GM12878 (cell line): Measurements from ENCODE around the gene VCP. TPM values are rescaled to one million over a fixed set of nuclear protein-coding genes. Genes with fewer than 3 reads are reported as not detected.

Experiments
- ATAC-seq: fragments of 200-7000 bp; cut with Tn5 transposase; 3 replicates; pipeline ENCODE4 v1.9.1; 2020; ENCODE audit warnings: mild to moderate bottlenecking, moderate library complexity
- BruUV-seq: library from RNA; stranded (reverse); fragments of 400-500 nt; replicated peaks from 2 replicates; lab custom pipeline; 2021; lab: Mats Ljungman, UMichigan
- CTCF ChIA-PET: fragments of 300-600 bp; sonication (Branson Sonifier 250); formaldehyde crosslinking; extraction: SDS; loops from one replicate; lab custom pipeline; 2021; ENCODE audit warnings: inconsistent platforms; lab: Yijun Ruan, JAX
- POLR2A ChIA-PET: fragments of 350-600 bp; formaldehyde crosslinking; extraction: SDS; loops from one replicate; lab custom pipeline; 2021; ENCODE audit warnings: inconsistent platforms; lab: Charles Lee
- RAD21 ChIA-PET: fragments of 300-600 bp; sonication (Branson Sonifier 250); formaldehyde crosslinking; loops from one replicate; lab custom pipeline; 2023; ENCODE audit warnings: antibody characterized with exemption; ENCODE audit not compliant: unreplicated experiment; lab: Charles Lee
- SMC1A ChIA-PET: fragments of 300-600 bp; sonication (Branson Sonifier 250); formaldehyde crosslinking; loops from one replicate; lab custom pipeline; 2023; ENCODE audit not compliant: unreplicated experiment, uncharacterized antibody; lab: Charles Lee
- DNase-seq: peaks from one replicate; pipeline ENCODE4 v3.0.0-alpha.2; 2011; ENCODE audit warnings: low read depth, low spot score
- FAIRE-seq: peaks from 3 replicates; lab custom pipeline; 2011; peaks lifted over from hg19 to GRCh38; lab: Jason Lieb, UNC
- H2AFZ ChIP-seq: 2 replicates; pipeline ENCODE4 v1.6.0; 2011; ENCODE audit warnings: low read depth, low read length, control low read depth; ENCODE audit not compliant: control insufficient read depth
- H3K27ac ChIP-seq: 2 replicates; pipeline ENCODE4 v1.5.1; 2011; ENCODE audit warnings: control low read depth; ENCODE audit not compliant: control insufficient read depth, insufficient read depth
- H3K27me3 ChIP-seq, 2 experiments: replicated peaks in 1 of 2; 2 replicates each; pipeline versions ENCODE4 v1.6.0 to v1.6.1; 2011; ENCODE audit warnings: low read length in 1 of 2; ENCODE audit not compliant: control insufficient read depth in 2 of 2, insufficient read depth in 2 of 2
- H3K36me3 ChIP-seq, 2 experiments: 2 replicates each; pipeline ENCODE4 v1.5.1; 2011; ENCODE audit warnings: low read length in 1 of 2; ENCODE audit not compliant: control insufficient read depth in 2 of 2, insufficient read depth in 2 of 2
- H3K4me1 ChIP-seq: 2 replicates; pipeline ENCODE4 v1.6.1; 2011; ENCODE audit warnings: mild to moderate bottlenecking, low read length, moderate library complexity, mixed read lengths; ENCODE audit not compliant: control insufficient read depth, insufficient read depth
- H3K4me2 ChIP-seq: 2 replicates; pipeline ENCODE4 v1.6.0; 2011; ENCODE audit warnings: control low read depth; ENCODE audit not compliant: control insufficient read depth, insufficient read depth
- H3K4me3 ChIP-seq: fragments of 200-600 bp; sonication (generic); 2 replicates; pipeline ENCODE4 v1.5.1; 2016
- H3K79me2 ChIP-seq: 2 replicates; pipeline ENCODE4 v1.6.0; 2011; ENCODE audit warnings: low read length; ENCODE audit not compliant: control insufficient read depth, insufficient read depth
- H3K9ac ChIP-seq: 2 replicates; pipeline ENCODE4 v1.8.0; 2011; ENCODE audit warnings: low read length, control low read depth, mixed read lengths; ENCODE audit not compliant: control insufficient read depth, insufficient read depth
- H3K9me3 ChIP-seq: replicated peaks from 3 replicates; pipeline ENCODE4 v1.5.1; 2011; ENCODE audit warnings: mild to moderate bottlenecking, low read length; ENCODE audit not compliant: control insufficient read depth, insufficient read depth
- H4K20me1 ChIP-seq: 2 replicates; pipeline ENCODE4 v1.6.0; 2011; ENCODE audit not compliant: control insufficient read depth, insufficient read depth
- EED ChIP-seq: sonication (generic); IDR thresholded peaks from 2 replicates; pipeline ENCODE4 v1.6.1; 2016; ENCODE audit warnings: antibody characterized with exemption, low read depth
- FOXM1 ChIP-seq: IDR thresholded peaks from 2 replicates; pipeline ENCODE4 v1.6.1; 2012; ENCODE audit warnings: low read depth, mild to moderate bottlenecking, inconsistent platforms, low read length, moderate library complexity
- IKZF1 ChIP-seq: fragments of 450-650 bp; conservative IDR thresholded peaks from 2 replicates; pipeline ENCODE4 v1.6.1; 2017; ENCODE audit warnings: antibody characterized with exemption, mild to moderate bottlenecking
- IRF5 ChIP-seq: fragments of 450-650 bp; IDR thresholded peaks from 2 replicates; pipeline ENCODE4 v1.6.1; 2017; ENCODE audit warnings: borderline replicate concordance
- MXI1 ChIP-seq: fragments of 150-350 bp; IDR thresholded peaks from 2 replicates; pipeline ENCODE4 v1.6.1; 2011; ENCODE audit warnings: low read depth, mild to moderate bottlenecking, inconsistent platforms, low read length, improper control_type of control experiment
- NFYB ChIP-seq: IDR thresholded peaks from 2 replicates; pipeline ENCODE4 v1.6.1; 2011; ENCODE audit warnings: low read depth, mild to moderate bottlenecking, low read length, improper control_type of control experiment, moderate library complexity; ENCODE audit not compliant: insufficient read depth
- TARDBP ChIP-seq: IDR thresholded peaks from 2 replicates; pipeline ENCODE4 v1.6.1; 2016; ENCODE audit warnings: borderline replicate concordance
- ZNF24 ChIP-seq: fragments of 450-650 bp; IDR thresholded peaks from 2 replicates; pipeline ENCODE4 v1.6.1; 2017; ENCODE audit warnings: antibody characterized with exemption, mild to moderate bottlenecking
- ZNF592 ChIP-seq: fragments of 450-650 bp; IDR thresholded peaks from 2 replicates; pipeline ENCODE4 v1.6.1; 2017; ENCODE audit warnings: mild to moderate bottlenecking, moderate library complexity
- WGBS: methylation state at CpG from one replicate; pipeline ENCODE4 v1.1.6; 2016; ENCODE audit warnings: low lambda C conversion rate; ENCODE audit not compliant: insufficient replicate concordance, insufficient coverage; ENCODE audit errors: missing lambda C conversion rate; 5-methylcytosine and 5-hydroxymethylcytosine counted together
- in situ Hi-C: fragments of 300-500 bp; cut with MboI; formaldehyde crosslinking; loops from 9 replicates; pipeline ENCODE4 v1.14.3; 2018; ENCODE audit warnings: mixed read lengths
- intact Hi-C: fragments of 100-400 bp; cut with micrococcal nuclease; formaldehyde crosslinking; loops from one replicate; pipeline ENCODE4 v1.14.2; 2022; ENCODE audit not compliant: unreplicated experiment
- polyA plus RNA-seq, 11 experiments: library from polyadenylated mRNA; depleted of rRNA in 4 of 11; unstranded in 6 of 11; stranded (reverse) in 5 of 11; fragments of >200 nt; fragmentation: Nextera tagmentation in 4 of 11; fragmentation: Illumina TruSeq in 1 of 11; extraction: Ambion mirVana in 4 of 11; extraction: Trizol in 1 of 11; gene quantifications; 1 replicate in 1 of 11; 2 replicates in 10 of 11; pipeline versions ENCODE4 v1.2.1 to v1.2.3, GENCODE V29; 2011 to 2016; ENCODE audit warnings: inconsistent platforms in 2 of 11, missing spikeins in 2 of 11, low read depth in 1 of 11
- total RNA-seq, 4 experiments: library from RNA; depleted of rRNA in 3 of 4; stranded (reverse); fragments of >200 nt in 3 of 4; fragmentation: Illumina TruSeq in 1 of 4; extraction: Trizol in 1 of 4; gene quantifications; 2 replicates each; pipeline versions ENCODE4 v1.2.1 to v1.2.3, GENCODE V29; 2013 to 2021
- TF ChIP-seq, protein P1 (sequence below): IDR thresholded peaks from 2 replicates; pipeline ENCODE4 v1.6.1; 2011; ENCODE audit warnings: borderline replicate concordance, low read depth, mild to moderate bottlenecking, moderate library complexity, mixed read lengths, low read length; ENCODE audit not compliant: insufficient read depth; ENCODE audit errors: extremely low read length

VCP gene
- total and polyA plus RNA-seq, 10 of the 15 experiments (the other 5 are each of a cell fraction or from before 2014, with no cell fraction given): 7.4 to 327 (median 244) TPM

GRCh38 chr9:35042081-35042604, 30.3 kb downstream of the VCP start:
- H3K27me3 ChIP-seq: no peaks in the 10 kb centered on the region
- H3K4me1 ChIP-seq: no peaks in the 10 kb centered on the region
- H3K9ac ChIP-seq: no peak overlapping the region
- H3K4me2 ChIP-seq: no peak overlapping the region
- no peak overlapping the region for H3K27ac ChIP-seq
- H3K4me3 ChIP-seq: no peak overlapping the region
- in situ Hi-C loops (no loop called here), intact Hi-C loops (no loop called here)
- H2AFZ ChIP-seq: no peak overlapping the region
- H4K20me1 ChIP-seq: no peaks in the 10 kb centered on the region
- ChIA-PET RAD21 (no interaction called here), CTCF (interaction anchor here (0.8 to 2.5 kb wide), 4 partner anchors 9 to 142 kb away, joined by 3 to 16 read pairs (median 4); no protein-coding TSS in a partner anchor), POLR2A (no interaction called here), SMC1A (no interaction called here)
- no peaks in the 10 kb centered on the region for H3K79me2 ChIP-seq
- WGBS: 100% methylated on average over 3 of the region's 3 CpGs
- ATAC-seq (no peak), DNase-seq (no peak), FAIRE-seq (no peak)
- no TSS peak for BruUV-seq
- TF ChIP-seq ZNF24 (no peak), IKZF1 (no peak), NFYB (no peak), TARDBP (no peak), MXI1 (no peak), ZNF592 (no peak), IRF5 (no peak), EED (no peak), FOXM1 (no peak)
- TF ChIP-seq, protein P1, sequence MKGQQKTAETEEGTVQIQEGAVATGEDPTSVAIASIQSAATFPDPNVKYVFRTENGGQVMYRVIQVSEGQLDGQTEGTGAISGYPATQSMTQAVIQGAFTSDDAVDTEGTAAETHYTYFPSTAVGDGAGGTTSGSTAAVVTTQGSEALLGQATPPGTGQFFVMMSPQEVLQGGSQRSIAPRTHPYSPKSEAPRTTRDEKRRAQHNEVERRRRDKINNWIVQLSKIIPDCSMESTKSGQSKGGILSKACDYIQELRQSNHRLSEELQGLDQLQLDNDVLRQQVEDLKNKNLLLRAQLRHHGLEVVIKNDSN: no peak
- no peaks in the 10 kb centered on the region for H3K9me3 ChIP-seq
- H3K36me3 ChIP-seq: no peaks in the 10 kb centered on the region; a peak in 1 of 4 replicates
